ACHN (cell line): ENCODE data around the gene HK2.
"Not testable (repeated sequence)": the region's sequence is repeated elsewhere in the genome, so short reads cannot be mapped to it uniquely, and the experiment has no call there.

Experiments
- DNase-seq: peaks from one replicate; pipeline ENCODE4 v3.0.0-alpha.2; 2015
- in situ Hi-C: cut with HindIII; loops from 2 replicates; pipeline ENCODE4 v1.10.0; 2017; ENCODE audit warnings: low sequenced_read_pairs, low pct_ligation_motif_present, low pct_unique_long_range_greater_than_20kb

Gene HK2

GRCh38 chr2:74884118-74884762 lies 50.3 kb downstream of the HK2 start:
- in situ Hi-C loops, result no loop called here
- DNase-seq, result no peak

DNA sequence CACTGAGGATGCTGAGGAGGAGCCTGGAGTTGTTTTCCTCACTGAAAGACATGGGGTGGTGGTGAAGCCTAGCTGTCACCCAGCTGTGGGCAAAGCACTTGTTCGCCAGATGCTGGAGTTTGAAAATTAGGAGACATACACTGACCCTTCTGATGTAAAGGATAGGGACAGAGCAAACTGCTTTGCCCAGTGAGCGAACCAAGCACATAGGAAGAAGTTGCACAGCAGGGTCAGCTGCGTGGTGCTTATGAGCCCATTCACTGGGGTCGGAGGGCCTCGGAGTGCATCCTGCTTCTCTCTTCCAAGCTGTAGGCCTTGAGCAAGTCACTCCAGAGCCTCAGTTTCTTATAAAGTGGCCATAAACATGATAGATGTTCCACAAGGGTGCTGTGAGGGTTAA lies 50.9 kb downstream of the HK2 start:
- in situ Hi-C loops, result no loop called here
- no peak for DNase-seq

DNA sequence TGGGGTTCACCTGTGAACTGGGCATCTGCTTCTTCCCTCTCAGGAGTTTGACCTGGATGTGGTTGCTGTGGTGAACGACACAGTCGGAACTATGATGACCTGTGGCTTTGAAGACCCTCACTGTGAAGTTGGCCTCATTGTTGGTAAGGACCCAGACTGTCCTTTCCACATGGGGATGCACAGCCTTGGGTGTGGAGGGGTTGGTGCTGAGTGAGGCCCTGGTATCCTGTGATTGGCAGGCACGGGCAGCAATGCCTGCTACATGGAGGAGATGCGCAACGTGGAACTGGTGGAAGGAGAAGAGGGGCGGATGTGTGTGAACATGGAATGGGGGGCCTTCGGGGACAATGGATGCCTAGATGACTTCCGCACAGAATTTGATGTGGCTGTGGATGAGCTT lies 52.3 kb downstream of the HK2 start:
- DNase-seq, result no peak
- in situ Hi-C loops, result no loop called here

DNA sequence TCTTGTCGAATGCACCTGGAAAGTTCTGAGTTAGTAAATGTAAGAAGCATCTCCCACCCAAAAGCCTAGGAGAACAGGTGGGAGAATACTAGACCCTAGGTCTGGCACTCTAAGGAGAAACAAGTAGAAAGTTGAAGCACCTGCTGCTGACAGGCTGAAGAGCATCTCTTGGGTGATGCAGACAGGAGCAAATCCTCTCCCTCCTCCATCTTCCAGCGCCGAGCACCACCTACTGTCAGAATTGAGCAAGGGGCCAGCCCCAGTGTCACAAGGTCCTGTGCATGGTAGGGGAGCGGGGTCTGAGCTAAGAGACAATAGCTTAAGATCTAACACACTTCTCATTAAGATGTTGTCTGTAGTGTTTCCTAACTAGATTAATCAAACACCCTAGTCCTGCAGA lies 52.9 kb downstream of the HK2 start:
- in situ Hi-C loops, result no loop called here
- DNase-seq, result no peak

DNA sequence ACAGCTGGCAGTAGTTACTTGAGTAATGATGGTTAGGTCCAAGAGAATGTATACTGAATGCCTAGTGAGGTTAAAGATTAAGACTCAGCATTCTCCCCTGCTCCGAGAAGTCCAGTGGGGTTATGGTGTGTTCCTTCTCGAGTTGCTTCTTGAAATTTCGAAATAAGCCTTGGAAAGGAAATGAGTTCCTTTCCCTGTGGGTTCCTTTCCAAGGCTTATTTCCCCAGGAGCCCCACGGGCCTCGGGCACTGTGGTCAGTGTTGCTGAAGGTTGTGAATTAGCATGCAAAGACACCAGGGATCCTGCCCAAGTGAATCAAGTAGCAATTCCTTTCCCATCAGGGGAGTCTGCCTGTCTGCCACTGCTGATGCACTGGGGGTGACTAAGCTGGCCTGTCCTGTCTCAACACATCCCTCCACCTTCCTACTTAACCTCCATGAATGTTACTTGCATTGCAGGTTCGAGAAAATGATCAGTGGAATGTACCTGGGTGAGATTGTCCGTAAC lies 53.6 kb downstream of the HK2 start:
- in situ Hi-C loops, result no loop called here
- no peak for DNase-seq

DNA sequence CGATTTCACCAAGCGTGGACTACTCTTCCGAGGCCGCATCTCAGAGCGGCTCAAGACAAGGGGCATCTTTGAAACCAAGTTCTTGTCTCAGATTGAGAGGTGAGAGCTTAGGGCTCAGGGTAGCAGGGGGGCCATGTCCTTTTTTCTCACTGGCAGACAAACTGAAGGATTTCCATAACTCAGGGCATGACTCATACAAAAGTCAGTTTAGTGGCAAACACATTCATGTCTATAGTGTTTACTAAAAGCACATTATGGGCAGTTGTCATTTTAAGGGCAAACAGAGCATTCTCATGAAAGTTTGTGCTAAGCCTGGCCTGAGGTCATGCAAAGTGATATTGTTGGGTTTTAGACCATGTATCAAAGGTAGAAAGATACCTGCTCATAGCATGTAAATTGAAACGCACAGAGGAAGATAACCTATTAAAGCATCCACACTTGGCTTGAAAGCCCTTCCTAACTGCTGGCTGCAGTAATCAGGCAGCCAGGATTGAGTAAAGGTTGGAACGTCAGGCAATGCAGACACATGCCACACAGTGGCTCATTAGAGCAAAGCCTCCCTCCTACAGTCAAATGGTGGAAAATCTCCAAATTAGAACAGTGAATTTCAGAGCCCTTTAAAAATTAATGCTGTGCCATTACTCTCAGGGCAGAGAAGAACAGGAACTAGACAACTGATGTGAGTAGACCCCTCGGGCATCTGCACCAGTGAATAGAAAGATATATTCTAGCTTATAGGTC lies 54.2 kb downstream of the HK2 start:
- DNase-seq, result no peak
- in situ Hi-C loops, result no loop called here

GRCh38 chr2:74889159-74889558 lies 55.2 kb downstream of the HK2 start:
- DNase-seq, result no peak
- in situ Hi-C loops, result no loop called here

DNA sequence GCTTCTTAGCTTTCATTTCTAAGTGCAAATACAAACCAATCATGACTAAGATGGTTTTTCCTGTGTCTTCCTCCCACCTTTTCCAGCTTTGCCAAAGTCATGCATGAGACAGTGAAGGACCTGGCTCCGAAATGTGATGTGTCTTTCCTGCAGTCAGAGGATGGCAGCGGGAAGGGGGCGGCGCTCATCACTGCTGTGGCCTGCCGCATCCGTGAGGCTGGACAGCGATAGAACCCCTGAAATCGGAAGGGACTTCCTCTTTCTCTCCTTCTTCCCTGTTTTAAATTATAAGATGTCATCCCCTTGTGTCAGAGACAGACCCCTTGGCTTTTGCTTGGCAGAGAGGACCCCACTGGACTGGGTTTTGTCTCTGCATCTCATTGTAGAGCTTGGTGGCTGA lies 56.8 kb downstream of the HK2 start:
- DNase-seq, result no peak
- in situ Hi-C loops, result no loop called here

DNA sequence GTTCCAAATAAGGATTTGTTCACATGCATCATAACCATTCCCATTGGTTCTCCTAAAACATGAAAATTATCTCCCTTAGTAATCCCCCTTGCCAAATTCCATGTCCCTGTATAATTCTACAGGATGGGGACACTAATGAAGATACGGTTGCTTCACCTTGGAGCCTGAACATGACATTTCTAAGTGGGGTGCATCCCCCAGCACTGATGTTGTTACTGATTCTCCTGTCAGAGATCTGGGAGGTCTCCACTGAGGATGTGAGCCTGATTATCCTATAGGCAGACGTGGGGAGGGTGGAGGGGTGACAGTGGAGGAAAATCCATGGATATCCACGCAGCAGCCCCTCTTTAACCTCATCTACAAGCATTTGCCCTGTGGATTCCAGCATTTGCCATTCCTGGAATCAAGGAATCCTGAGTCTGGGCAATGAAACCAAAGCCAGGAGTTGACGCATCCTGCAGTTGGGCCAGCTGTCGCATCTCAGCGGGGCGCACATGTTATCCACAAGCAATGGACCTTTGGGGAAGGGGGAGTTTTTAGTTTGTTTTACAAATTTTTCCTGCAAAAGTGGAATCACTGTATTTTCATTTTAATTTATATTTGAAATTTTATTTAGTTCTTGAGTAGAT lies 57.3 kb downstream of the HK2 start:
- in situ Hi-C loops, result no loop called here
- no peak for DNase-seq

DNA sequence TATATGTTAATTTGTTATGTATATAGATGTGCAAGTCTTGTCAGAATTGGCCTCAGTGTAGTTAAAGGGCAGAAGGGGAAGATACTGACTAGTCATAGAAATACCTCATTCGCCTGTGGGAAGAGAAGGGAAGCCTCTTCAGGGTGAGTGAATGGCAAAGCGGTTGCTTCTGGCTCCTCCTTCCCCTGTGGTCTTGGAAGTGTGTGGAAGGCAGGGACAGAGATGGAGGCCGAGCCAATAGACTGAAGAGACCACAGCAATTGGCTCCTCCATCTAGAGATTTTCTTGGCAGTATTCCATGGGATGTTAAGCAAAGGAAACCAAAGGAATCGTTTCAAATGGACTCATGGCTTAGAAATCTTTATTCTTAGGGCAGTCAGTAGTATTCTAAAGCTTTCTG lies 57.9 kb downstream of the HK2 start:
- DNase-seq, in situ Hi-C loops: not testable (repeated sequence)

DNA sequence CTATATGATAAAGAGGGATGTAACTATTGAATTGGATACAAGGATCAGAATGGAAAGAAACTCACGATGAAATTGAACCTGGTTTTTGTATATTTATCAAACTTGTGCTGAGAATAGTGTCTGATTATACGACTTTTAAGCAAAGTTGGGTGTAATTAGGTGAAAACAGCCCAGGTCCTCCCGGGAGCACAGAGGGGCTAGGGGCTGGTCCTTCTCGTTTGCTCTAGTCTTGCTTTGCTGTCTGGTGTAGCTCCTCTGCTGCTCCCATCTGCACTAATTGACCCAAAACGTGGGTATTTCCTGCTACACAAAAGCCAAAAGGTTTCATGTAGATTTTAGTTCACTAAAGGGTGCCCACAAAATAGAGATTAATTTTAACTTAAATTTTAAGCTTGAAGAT lies 58.7 kb downstream of the HK2 start:
- in situ Hi-C loops, result no loop called here
- no peak for DNase-seq

DNA sequence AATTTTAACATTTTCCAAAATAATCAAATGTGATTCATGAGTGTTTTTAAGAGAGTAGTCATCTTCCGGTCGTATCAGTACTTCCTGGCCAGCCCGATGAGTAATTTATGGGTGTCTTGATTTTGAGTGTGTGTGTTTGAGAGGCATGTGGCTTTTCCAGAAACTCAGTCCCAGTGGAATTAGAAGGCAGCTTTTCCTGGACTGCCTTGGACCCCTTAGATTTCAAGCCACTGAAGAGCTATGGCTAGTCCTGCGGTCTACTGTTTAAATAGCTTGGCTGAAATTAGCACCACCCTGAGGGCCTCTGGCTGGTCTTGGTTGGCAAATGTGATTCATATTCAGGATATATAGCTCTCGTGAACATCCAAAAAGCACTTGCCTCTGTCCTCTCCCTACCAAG lies 59.4 kb downstream of the HK2 start:
- in situ Hi-C loops, result no loop called here
- DNase-seq, result peak; percentile 12

DNA sequence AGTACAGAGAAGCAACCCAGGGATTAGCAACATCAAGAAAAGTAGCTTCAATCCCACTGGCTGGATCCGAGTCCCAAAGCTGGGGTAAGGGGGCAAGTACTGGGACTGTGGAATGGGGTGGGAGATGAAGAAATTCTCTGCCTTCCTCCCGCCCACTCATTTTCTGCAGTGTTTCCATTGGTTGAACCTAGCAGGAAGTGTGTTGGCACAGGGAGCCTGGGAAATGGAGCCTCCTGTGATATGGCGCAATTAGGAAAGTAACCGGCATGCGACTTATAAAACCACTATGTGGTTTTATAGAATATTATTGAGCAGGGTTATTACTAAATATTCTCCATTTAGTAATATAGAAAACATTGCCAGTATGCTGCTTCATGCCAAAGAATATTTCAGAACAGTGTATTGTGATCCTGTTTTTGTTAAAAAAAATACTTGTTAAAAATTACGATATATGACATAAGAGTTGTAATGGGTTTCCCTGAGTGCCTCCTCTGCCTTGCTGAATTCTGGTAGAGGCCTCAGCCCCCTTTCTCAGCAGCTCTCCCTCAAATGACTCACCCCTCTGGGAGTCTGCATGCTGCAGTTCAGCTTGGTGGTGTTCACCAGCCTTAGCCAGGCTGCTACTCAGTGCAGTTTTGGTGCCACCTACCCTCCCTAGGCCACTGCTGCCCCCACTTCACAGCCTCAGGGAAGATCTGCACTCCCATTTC lies 60.5 kb downstream of the HK2 start:
- in situ Hi-C loops, result no loop called here
- DNase-seq, result no peak

- in situ Hi-C loops, result no loop called here
- no peak for DNase-seq
These were observed 61.1 kb downstream of the HK2 start for GRCh38 chr2:74895001-74895400.

DNA sequence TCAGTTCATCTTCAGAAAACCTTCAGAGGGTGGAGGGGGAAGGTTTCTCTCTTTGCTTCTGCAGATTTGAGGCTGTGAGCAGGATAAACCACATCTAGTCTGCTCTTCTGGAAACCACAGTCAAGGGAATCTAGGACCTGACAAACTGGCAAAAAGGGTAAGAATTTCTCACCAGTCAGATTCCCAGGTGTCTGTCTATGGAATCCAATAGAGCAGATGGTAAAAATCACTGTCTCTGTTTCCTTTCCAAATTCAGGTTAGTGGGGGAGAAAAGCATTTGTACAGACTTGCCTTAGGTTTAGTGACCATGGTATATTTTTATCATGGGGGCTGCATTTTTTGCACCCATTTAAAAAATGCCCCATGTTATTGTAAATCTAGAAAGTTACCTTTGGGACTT lies 62.3 kb downstream of the HK2 start:
- in situ Hi-C loops, result no loop called here
- no peak for DNase-seq

GRCh38 chr2:74900225-74900624 lies 66.3 kb downstream of the HK2 start:
- DNase-seq, in situ Hi-C loops: not testable (repeated sequence)

DNA sequence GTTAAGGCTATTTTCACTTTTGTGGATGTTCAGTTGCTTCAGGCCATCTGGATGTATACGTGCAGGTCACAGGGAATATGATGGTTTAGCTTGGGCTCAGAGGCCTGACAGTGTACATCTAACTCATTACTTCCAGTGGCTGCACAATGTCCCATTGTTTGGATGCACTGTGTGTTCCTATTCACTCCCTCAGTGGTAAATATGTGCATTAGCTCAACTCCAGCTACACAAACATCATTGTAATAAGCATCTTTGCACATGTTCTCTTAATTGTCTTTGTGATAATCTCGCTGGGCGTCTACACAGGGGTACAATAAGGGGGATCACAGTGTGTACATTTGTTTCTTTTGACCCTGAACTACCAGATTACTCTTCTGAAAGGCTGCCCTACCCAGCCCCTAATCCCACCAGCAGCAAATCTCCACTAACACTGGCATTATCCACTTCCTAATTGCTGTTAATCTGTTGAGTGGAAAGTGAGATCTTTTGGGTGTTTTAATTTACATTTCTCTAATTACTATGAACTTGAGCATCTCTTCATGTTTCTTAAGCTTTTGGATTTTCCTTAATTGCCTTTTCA lies 68.4 kb downstream of the HK2 start:
- in situ Hi-C loops, result no loop called here
- no peak for DNase-seq

DNA sequence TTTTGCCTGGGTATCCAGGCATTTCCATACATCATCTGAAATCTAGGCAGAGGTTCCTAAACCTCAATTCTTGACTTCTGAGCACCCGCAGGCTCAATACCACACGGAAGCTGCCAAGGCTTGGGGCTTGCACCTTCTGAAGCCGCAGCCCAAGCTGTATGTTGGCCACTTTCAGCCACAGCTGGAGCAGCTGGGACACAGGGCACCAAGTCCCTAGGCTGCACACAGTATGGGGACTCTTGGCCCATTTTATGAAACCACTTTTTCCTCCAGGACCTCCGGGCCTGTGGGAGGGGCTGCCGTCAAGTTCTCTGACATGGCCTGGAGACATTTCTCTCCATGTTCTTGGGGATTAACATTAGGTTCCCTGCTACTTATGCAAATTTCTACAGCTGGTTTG lies 72.5 kb downstream of the HK2 start:
- in situ Hi-C loops, result no loop called here
- DNase-seq, result no peak

DNA sequence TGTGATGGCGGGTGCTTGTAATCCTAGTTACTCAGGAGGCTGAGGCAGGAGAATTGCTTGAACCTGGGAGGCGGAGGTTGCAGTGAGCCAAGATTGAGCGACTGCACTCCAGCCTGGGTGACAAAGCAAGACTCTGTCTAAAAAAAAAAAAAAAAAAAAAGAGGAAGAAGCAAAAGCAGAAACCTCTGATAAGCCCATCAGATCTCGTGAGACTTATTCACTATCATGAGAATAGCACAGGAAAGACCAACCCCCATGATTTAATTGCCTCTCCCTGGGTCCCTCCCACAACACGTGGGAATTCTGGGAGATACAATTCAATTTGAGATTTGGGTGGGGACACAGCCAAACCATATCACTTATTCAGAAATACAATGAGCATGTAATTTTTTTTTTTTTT lies 73.6 kb downstream of the HK2 start:
- in situ Hi-C loops, DNase-seq: not testable (repeated sequence)
